CMK (cell line): ENCODE data around the gene PLSCR3.

ENCODE experiments used
- DNase-seq: peaks from one replicate; pipeline ENCODE4 v3.0.0-alpha.2; 2010; ENCODE audit warnings: low read depth

PLSCR3 gene

DNA sequence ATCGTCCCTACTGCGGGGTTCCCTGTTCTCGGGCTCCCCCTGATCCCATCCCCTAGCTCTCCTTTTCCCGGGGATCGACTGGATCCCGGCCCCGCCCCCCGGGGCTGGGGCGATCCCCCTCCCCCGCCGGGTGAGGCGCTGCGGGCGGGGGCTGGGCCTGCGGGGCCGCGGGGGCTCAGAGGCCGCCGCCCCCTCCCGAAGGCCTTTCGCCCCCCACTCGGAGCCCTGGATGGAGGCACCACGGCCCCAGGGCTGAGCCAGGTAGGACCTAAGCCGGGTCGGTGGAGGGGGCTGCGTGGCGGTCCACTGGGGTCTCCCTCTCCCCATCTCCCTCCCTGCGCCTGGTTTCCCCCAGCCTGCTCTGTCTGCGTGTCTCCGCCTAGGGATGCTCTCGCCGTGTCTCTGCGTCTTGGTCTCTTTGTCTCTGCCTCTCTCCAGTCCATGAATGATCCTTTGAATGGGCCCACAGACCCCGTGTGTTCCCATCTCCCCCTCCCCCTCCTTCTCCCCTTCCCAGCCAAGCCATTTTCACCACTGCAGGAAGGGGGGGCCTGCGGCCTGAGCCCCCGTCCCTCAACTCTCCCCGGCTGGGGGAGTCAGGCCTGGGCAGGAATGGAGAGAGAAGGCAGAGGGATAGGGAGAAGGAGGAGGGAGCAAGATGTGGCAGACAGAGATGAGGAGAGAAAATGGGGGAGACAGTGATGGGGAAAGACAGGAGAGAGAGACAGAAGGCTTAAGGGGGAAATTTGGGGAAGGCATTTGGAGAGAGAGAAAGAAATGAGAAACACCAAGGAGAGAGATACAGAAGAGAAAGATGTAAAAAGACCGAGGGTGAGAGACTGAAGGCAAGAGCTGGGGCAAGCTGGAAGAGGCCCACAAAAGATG lies 11.3 kb upstream of the PLSCR3 start:
- DNase-seq: no peak

DNA sequence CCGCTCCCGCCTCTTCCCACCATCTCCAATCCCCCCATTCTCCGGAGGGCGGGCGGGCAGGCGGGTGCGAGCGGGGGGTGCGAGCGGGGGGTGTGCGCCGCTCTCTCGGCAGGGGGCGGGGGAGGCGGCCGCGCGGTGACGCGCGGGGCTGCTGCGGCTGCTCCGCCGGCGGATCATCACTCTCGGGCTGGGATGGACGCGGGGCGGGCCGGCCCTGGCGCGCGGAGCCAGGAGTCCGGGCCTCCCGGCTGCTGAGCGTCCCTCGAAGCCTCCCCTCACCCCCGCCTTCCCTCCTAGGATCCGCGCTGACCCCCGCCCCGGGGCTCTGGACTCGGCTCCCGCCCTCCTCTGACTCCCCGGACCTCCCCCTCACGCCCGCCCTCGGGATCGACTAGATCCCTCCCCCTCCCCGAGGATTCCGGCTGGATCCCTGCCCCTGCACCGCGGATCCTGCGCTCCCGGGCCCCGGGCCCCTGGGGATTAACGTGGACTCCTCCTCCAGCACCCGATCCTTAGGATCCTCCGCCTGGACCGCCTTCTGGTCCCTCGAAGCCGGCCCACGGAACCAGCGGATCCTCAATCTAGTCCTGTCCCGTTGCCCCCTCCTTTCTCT lies 10.5 kb upstream of the PLSCR3 start:
- DNase-seq: no peak

DNA sequence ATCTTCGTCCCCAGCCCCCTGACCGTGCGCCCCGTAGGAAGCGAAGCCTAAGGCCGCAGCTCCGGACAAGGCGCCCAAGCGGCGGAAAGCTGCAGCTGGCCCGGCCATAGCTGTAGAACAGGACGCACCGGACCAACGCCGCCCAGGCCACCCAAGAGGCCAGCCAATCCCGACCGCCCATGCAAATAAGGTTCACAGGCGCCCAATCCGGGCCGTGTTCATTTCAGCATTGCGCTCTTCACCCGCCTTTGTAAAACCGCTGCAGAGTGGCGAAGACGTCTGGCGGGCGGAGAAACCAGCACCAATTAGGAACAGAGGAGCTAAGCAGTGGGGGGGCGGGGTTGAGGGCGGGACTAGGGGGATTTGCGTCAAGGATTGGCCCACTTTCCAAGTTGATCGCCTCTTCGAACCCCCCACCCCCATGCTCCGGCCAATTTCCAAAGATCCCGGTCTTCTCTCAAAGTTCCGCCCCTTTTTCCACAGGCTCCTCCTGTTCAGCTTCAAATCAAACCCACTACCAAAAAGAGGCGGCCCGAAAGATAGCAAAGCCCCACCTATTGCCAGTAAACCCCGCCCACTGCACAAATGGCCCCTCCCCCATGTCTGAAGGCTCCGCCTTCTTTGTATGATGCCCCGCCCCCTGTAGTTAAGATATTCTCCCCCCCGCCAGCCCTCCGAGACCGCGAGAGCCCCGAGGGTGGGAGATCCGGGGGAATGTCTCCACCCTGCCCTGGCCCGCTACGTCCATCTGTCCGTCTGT lies 9.8 kb upstream of the PLSCR3 start, which contains the start of gene TMEM256:
TSS of gene TMEM256 (minus strand) at position 121 of the 760 bp plus-strand sequence. CDS start at position 108, 13 bp downstream.
- DNase-seq: peak; percentile 71

DNA sequence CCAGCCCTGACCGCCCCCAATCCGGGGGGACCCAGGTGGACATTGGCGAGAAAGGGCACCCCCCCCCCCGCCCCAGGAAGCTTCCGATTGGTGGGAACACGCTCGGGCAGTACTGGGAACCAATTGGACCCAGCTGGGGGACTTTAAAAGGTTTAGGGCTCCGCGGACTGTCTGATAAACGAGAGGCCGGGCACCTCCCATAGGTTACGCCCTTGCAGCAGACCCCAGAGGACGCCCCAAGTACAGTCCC lies 9.3 kb upstream of the PLSCR3 start:
- no peak for DNase-seq

DNA sequence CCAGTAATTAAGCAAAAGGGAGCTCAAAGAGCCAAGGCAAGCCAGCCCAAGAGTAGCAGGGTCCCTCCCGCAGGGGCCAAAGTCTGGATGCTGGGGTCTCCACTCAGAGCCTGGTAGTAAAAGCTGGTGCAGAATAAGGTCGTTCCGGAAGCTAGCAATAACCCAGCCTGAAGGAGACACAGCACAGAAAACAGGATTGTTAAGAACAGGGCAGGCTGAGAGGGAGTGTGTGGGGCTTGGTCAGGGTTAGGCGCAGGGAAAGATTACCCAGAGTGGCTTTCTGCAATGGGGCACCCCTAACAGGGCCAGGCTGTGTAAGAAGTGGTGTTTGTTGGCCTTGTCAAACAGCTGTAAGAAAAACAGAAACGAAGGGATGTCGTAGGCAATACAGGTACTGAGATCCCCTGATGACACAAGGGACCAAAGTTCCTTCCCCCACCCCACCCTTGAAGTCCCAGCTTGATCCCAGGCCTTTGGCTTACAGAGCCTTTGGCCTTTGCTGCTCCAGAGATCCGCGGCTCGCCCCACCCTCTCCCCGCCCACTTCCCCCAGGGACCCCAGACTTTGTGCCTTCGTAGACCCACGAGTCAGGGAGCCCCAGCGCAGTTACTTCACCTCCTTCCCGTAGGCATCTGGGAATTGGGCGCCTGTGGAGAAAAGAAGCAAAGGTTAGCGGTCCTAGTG lies 8.9 kb upstream of the PLSCR3 start:
- no peak for DNase-seq

DNA sequence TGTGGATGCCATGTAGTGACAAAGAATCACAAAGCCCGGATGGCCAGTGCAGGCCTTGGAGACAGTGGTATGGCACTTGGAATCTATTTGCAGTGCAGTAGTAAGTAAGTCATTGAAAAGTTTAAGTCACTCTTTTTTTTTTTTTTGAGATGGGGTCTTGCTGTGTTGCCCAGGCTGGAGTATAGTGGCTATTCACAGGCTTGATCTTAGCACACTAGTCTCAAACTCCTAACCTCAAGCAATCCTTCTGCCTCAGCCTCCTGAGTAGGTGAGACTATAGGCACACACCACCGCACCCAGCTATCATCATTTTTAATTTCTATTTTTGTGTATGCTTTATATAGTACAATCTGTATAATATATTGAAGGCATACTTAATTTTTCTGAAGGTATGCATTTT lies 4.3 kb upstream of the PLSCR3 start:
- no peak for DNase-seq

DNA sequence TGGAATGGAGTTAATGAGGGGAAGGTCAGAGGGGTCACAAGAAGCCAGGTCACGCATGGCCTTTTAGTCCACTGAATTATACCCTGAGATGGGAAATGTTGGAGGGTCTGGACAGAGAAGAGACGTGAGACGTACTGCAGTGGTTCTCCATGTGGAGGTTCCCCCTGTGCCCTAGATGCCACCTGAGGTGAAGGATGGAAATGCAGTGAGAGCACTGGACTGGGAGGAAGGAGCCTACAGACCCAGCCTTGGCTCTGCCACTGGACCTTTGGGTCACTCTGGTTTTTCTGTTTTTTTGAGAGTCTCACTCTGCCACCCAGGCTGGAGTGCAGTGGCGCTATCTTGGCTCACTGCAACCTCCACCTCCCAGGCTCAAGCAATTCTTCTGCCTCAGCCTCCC lies 1.8 kb upstream of the PLSCR3 start:
- DNase-seq: no peak

DNA sequence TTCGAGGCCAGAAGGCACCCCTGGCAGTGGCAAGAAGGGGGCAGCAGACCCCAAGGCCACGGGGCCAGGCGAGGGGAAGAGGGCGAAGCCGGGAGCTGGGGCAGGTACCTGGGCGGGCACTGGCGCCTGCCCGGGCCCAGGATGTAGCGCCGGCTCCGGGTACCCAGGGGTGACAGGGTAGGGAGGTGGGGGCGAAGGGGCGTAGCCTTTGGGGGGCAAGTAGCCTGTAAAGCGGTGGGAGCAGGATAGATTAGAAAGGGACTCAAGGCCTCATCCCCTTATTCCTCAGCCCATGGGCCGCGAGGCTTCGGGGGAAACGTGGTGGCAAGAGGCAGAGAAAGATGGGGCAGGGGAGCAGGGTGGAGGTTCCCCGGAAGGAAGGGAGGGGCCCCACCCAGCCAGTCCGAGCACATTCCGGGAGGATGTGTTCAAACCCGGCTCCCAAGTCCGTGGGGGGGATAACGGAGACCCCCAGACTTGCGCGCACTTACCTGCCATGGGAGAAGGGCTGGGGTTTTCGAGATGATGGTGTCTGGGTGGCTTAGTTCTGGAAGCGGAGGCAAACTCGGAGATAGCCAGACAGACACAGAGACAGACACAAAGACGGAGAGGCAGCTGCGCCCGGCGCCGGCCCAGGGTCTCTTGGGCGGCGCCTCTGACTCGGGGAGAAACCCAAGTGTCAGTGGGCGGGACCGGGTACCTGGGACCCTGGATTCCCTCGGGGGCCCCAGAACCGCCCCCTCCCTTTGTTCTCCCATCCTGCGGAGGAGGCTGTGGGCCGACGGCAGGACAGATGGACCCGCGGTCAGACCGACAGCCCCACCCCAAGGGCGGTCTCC lies 493 bp downstream of the PLSCR3 start:
- DNase-seq: peak; percentile 8

DNA sequence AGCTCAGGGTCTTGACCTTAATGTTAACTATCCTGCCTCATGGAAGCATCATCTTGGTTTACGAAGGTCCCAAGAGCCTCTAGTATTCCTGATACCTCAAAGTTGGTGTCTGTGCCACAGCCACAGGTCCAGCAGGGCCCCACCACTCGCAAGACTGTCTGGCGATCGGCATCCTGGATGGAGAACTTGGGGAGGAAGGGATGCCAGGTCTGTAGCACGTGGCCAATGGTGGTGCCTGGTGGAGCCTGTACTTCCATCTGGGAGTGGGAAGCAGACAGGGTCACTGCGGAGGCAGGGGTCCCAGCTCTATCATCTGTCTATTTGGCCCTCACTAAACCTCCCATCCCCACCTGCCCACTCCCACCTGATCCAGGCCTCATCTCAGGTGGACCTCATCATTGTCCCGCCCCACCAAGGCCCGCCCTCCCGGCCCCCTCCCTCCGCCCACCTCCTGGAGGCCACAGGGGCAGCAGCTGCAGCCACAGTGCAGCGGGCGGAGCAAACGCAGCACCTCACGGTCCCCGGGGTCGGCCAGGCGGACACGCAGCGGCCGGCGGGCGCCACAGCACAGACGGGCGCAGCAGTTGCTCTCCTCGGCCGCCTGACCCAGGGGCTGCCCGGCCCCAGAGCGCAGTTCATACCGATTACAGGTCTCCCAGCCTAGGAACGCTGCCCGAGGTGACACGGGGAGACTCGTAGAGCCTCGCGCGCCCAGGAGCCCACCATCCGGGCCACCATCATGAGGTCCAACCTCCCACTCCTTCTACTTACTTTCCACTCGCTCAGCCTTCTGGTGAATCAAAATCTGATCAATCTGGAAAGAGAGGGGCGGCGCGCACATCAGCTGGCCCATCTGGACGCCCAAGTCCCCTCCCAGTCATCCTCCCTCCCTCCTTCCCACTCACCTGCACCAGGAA lies 1.4 kb downstream of the PLSCR3 start:
- DNase-seq: no peak

DNA sequence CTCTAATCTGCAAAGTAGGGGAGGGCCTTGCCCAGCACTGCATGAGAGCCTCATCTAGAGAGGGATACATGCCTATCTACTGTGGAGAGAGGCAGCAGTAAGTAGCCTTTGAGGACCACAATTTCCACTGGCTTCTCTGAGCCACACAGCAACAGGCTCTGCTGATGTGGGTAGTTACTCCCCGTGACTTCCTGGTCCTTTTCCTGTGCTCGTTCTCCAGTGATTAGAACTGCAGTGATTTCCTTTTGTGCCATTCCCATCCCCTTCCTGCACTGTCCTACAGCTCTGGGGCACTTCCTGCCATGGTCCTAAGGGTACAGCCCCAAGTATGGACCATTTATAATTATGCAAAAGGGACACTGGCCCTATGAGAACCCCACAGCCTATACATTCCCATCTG lies 3.0 kb downstream of the PLSCR3 start:
- DNase-seq: no peak

DNA sequence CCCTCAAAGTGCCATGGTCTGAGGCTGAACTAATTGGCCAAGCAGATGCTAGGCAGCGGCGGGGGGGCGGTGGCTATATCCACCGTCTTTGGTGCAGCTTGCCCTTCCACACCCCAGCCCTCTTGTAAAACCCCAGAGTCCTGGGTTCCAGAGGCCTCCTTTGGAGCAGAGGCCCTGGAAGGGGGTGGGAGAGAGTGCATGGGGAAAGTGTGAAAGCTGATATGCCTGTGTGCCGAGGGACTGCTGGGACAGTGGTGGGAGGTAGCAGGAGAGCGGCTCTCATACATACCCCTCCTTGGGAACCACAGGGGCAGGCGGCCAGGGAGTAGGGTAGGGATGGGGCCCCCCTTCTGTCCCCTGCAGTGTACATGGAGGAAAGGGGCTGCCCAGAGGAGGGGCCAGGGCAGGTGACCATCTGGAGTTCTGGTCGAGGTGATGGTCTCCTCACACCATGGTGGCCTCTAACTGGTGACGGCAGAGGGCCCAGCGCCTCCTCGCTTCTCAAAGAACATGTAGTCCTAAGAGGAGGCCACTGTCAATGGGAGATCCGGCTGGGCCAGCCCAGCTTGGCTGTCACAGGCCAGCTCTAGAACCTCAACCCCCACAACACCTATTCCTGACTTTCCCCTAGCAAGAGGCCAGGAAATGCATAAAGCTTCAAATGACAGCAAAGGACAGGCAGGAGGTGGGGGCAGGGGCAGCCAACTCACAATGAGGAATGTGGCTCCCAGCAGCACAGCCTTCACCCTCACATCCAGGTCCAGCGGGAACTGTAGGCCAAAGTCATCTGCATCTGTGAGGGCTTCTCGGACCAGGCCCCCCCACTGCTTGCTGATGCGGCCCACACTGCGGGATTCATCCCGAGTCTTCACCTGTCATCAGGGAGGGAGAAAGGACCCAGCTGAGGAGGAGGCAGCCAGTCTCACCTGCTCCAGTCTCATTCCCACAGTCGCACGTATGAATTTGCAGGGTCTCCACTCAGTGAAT lies 4.1 kb downstream of the PLSCR3 start:
- DNase-seq: no peak

DNA sequence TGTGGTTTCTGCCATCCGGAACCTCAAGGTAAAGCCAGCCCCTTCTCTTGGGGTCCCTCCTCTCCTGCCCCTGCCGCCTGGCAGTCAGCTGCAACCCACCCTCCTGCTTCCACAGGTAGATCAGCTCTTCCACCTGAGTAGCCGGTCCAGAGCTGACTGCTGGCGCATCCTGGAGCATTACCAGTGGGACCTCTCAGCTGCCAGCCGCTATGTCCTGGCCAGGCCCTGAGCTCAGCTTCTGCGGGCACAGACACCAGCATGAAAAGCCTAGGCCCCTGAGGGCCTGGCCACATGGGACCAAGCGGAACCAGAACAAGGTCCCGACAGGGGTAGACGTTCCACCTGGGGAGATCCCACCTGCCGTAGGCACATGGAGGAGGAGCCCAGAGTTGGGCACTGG lies 5.5 kb downstream of the PLSCR3 start:
- no peak for DNase-seq

DNA sequence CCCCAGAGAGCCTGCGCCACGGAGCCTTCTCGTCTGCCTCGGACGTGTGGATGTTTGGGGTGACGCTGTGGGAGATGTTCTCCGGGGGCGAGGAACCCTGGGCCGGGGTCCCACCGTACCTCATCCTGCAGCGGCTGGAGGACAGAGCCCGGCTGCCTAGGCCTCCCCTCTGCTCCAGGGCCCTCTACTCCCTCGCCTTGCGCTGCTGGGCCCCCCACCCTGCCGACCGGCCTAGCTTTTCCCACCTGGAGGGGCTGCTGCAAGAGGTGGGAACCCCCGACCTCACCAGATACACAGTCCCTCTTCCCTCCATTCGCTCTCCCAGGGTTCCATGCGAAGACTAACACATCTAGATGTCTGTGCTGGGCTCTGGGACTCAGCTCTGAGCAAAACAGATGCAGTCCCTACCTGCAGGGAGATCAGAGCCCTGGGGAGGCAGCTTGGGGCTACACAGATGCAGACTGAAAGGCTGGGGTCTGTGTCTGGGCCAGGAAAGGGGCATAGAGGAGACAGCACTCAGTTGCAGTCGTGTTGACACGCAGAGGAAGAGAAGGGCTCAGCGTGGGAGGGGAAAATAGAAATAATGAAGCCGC lies 9.7 kb downstream of the PLSCR3 start:
- DNase-seq: no peak

DNA sequence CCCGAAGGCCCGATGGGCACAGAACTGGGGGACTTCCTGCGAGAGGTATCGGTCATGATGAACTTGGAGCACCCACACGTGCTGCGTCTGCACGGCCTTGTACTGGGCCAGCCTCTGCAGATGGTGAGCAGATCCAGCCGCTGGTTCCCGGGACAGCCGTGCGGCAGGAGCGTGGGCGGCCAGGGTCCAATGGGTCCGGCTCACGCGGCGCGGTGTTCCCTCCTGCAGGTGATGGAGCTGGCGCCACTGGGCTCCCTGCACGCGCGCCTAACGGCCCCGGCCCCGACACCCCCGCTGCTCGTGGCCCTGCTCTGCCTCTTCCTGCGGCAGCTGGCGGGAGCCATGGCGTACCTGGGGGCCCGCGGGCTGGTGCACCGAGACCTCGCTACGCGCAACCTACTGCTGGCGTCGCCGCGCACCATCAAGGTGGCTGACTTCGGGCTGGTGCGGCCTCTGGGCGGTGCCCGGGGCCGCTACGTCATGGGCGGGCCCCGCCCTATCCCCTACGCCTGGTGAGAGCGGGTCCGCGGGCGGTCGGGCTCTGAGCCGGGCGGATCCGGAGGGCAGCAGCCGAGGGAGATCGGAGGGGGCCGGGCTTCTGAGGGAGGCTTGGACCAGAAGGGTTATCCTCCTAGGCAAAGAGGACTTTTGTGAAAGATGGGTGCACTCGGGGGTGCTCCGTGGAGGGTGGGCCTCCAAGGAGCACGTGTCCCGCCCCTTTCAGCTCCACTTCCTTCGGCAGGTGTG lies 10.4 kb downstream of the PLSCR3 start:
- DNase-seq: no peak

DNA sequence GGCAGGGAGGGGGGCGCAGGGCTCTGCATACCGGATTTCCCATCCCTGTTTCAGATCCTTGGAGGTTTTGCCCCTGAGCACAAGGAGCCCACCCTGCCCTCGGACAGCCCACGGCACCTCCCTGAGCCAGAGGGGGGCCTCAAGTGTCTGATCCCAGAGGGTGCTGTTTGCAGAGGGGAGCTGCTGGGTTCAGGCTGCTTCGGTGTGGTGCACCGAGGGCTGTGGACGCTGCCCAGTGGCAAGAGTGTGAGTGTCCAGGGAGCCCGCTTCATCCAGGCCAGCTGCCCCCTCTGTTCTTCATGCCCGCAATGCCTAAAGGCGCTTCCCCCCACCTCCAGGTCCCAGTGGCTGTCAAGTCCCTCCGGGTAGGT lies 11.0 kb downstream of the PLSCR3 start:
- no peak for DNase-seq

DNA sequence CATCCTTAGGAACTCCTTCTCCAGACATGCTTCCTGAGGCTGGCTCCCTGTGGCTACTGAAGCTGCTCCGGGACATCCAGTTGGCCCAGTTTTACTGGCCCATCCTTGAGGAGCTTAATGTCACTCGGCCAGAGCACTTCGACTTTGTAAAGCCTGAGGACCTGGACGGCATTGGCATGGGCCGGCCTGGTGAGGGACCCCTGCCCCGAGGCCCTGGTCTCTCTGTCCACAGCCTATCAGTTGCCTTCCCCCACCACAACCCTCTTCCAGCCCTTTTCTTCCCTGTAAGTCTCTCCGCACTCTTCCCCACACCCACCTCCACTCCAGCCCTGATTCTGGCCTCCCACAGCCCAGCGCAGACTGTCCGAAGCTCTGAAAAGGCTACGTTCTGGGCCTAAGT lies 11.4 kb downstream of the PLSCR3 start:
- DNase-seq: no peak

DNA sequence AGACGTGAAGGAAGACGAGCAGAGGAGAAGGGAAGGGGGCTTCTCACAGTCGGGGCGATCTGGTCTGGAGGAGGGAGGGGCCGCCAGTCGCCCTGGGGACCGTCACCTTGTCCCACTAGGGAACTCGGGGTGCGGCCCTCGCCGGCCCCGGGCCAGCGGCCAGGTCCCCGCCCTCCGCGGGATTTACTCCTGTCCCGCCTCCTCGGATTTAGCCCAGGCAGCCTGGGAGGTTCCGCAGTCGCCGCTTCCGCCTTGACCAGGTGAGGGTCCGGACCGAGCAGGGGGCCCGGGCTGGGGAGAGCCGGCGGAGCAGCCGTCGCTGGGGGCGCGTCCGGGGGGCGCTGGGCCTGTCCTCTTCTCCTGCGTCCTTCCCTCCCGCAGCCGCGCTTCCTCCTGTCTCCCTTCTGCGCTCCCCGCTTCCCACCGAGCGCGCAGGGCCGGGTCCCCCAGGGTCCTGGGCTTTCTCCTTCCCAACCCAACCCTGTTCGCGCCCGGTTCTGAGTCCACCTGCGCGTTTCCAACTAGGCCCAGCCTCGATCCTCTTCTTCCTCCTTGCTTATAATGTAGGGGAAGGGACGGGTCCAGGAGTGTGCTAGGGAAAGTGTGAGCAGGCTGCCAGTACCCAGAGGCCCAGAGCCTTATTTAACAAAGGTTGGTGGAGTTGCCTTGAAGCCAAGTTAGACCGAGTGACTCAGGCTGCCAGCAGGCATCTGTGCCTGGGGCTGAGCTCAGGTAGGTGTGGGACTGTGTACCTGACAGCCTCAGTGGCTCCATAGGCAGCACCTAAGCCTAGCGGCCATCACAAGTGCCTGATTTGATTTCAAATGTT lies 13.3 kb downstream of the PLSCR3 start, which contains the start of gene TNK1:
TSS of gene TNK1 (plus strand) at position 235 of the 829 bp plus-strand sequence. CDS start 1,838 bp downstream, outside the sequence.
- DNase-seq: no peak
